Suppressor macrophage treated with lipopolysaccharide for 1 hour (primary cell): ENCODE data around the gene RBFOX2.
"Not testable (repeated sequence)": the region's sequence is repeated elsewhere in the genome, so short reads cannot be mapped to it uniquely, and the experiment has no call there.

Experiments
- DNase-seq, 3 donors: peaks; one replicate each; pipeline ENCODE4 v3.0.0-alpha.2; 2020 to 2022

Gene RBFOX2

DNA sequence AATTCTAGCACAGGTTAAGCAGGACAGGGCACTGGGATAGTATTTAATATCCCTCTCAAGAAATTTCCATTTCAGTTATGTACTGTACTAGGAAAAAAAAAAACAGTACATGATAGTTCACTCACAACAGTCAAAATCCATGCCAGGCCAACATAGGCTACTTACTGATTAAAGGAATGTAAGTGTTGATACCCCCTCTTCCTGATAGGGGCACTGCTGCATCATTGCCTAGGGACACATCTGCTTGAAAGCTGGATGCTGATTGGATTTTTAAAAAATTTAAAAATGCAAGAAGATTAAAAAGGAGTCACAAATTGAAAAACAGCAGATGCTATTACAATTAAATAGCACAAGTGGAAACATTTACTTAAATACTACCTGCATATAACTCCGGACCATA, 267.6 kb downstream of the RBFOX2 start:
- DNase-seq: no peak

DNA sequence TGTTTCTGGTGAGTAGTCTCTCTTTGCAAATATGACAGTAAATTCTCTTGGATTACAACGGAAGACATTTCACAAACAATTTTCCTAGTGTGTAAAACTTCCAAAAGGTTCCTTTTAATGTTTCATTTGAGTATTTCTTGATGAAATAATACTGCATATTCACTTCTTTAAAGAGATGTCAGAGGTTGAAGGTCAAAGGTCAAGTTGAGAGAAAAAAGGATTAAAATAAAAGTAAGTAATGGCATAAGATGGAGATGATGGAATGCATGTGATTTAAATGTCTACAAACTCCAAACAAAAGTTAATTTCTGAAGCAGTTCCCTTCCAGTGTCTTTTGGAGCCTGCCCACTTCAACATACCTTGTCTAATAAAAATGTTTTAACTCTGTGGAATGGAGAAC, 270.2 kb downstream of the RBFOX2 start:
- peak in 1 of 3 donors; percentile 13 for DNase-seq

DNA sequence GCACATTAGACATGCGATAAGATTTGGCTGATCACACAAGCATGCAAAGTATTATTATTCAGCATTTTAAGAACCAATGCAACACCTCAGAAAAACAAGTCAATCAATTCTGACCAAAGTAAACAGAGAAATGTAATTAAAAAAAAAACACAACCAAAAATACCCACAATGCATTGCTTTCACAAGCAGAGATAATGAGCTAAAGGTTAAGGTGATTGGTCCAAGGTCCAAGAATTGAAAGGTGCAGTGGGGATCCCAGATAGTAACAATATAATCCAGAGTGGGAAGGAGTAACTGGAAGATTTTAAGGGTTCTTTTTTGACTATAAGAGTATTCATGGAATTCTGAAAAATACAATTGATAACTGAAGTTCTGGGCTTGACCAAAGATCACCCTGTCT, 271.9 kb downstream of the RBFOX2 start:
- no peak for DNase-seq

DNA sequence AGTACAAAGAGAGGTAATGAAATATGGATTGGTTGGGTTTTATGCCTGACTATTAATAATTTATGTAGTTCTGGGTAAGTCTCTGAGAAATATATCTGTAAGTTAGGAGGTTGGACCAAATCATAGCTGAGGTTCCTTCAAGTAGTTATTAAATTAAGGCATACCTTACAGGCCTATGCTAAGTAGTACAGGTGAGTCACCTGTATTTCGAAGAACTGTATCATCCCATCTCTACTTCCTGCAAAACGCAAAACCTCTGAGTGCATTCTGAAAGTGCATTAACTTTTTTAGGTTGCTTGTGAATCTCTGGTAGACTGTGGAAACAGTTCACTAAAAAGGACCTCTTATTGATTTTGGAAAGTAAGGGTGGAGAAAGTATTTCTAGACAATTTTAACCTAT, 273.9 kb downstream of the RBFOX2 start:
- DNase-seq: no peak

DNA sequence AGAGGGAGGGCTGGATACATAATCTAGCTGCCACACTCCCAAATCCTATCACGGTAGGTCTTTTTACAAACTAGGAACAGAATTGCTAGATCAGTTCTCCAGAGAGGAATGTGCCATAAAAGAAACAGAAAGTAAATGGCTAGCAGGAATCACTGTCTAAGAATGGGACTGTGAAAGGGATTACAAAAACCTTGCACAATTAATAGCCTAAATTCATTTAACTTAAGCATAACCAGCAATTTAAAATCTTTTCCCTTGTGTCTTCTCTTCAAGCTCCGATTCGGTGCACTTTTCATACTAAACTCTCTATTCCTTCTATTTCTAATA, 275.8 kb downstream of the RBFOX2 start:
- no peak for DNase-seq

DNA sequence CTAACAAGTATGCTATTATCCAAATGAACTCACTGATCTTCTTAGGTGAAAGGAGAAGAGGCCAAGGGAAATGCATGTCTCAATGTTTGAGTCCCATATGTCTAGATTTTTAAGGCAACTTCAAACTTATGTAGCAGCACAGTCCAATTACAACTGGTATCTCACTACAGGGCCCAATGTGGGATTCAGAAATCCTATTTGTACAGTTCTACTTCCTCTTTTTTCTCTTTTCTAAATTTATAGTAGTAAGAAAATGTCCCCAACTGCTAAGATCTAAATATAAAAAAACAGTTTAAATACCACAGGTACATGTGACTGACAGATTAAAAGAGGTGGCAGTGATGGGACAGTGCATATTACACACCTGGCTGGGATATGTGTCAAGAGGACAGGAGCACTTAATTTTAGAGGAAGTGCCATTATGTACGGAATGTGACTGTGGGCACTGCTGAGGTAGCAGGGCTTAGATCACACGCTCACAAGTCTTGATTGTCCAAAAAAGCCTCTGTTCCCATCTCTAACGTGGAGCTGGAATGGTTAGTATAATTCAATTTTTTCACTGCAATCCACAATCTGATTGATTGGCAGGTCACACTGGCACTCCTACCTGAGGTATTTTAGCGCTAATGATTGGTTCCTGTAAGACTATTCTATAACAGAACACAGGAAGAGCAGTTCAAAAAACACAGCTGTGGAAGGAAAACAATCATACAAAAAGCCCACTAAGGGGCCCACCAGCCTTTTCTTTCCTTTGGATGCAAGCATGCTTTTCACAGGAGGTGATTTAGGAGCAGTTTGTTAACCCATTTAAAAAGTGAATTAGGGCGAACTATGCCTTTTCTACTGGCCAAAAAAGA, 276.4 kb downstream of the RBFOX2 start:
- peak in 2 of 3 donors; percentile 5 to 8 for DNase-seq

DNA sequence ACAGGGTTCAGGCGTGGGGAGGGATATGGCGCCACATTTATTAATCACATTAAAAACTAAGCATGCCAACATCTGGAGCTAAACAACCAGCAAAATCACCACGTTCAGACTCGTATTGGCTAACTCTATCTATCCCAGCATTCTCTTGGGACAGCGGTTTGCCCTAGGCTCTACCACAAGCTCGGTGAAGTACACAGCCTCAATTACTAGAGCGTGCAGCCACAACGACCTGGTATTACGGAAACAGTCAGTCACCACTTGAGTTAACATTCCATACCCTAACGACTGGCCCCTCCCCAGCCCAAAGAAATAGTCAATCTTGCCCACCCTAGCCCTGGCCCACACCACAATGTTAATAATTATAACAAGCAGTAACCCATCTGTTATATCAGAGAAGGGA, 278.8 kb downstream of the RBFOX2 start:
- DNase-seq: no peak

DNA sequence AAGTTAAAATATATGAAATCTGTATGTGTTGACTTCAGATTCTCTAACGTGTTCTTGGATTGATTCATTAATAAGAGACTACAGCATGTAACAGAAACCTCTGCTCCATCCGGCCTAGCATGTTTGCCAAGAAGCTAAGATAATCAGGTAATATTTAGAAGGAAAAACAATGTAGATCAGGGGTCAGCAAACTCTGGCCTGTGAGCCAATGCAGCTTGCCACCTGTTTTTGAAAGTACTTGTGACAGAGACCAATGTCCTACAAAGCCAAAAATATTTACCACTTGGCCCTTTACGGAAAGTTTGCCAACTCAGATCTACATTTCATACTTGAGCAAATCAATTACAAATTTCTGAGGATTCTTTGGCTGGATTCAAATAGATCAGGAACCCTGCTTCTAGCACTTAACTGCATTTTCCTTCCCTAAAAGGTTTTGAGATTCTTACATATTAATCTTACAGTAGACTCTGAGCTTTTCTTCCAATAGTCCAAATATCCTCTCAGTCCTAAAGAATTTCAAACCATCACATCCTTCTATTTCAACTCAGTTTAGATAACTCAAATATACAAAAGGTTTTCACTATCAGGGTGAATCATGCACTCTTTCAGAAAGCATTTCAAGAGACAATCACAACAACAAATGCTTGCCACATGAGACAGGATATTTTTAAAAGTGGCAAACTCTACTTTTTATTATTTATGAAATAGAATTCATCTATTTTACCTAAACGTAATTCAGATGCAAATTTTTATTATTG, 281.5 kb downstream of the RBFOX2 start:
- no peak for DNase-seq

DNA sequence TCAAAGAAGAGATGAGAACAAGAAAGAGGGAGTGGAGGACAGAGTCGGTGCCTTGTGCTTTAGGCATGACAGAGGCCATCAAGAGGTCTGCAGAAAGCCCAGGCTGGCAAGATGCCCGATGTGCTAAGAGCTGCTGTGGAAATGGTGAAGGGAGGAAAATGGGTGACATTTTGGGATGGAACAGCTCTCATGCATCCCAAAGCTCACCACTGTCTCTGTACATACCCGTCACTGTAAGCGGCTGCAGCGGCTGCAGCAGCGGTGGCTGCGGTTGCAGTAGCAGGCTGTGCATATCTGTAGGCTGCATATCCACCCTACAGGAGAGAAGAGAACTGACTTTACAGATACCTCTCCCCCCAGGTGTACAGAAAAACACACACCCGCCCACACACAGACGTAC, 282.4 kb downstream of the RBFOX2 start:
- no peak for DNase-seq

DNA sequence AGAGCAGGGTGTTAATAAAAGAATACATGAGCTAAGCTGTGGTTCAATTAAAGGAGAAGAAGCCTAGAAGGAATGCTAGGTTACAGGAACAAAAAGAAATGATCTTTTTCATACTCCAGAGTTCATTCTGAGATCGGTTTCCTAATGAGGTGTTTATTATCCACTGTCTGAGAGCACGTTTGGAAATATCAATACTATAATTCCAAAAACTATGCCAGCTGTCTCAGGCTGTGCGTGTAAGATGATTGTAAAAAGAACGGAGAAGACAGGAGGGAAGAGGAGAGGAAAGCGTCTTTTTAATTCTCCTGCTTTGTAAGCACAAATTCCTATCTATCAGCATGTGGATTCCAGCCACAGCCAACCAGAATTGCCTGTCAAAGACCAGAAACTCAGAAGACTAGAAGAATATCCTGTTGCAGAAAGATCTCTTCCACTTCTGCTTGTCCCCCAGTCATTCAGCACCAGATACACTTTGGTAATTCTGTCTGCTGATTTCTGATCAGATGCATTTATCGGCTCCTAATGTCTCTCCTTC, 285.2 kb downstream of the RBFOX2 start:
- no peak for DNase-seq

DNA sequence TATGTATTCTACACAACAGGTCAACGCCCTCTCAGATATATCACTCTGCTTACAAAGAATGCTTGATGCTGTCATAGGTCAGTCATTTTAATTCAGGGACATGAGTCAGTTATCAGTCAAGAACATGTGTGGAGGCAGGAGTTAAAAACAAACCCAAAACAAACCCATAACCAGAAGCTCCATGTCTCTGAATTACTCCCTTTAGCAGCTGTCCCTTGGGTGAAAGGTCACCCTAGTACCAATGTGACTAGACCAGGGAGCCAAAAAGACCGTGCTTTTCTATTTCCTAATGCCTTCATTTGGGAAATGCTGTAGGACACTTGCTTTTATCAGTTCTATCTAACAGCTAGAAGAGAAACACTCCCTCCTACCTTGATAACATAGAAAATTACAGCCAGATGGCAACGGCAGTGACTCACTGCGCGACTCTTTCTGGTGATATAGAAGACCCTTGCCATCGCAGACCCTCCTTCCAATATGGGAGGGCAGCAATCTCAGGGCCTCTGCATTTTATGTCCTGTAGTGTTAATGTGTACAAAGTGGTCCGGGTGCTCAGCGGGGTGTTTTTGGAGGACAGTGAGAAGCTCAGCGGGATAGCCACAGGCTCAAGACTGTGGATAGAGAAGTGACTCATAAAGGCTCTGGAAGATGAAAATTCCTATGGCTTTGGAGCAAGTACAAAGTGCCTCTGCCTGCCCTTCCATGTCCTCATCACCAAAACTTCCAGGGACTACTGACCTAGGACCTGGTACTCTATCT, 286.1 kb downstream of the RBFOX2 start:
- peak in 2 of 3 donors; percentile 7 to 23 for DNase-seq

DNA sequence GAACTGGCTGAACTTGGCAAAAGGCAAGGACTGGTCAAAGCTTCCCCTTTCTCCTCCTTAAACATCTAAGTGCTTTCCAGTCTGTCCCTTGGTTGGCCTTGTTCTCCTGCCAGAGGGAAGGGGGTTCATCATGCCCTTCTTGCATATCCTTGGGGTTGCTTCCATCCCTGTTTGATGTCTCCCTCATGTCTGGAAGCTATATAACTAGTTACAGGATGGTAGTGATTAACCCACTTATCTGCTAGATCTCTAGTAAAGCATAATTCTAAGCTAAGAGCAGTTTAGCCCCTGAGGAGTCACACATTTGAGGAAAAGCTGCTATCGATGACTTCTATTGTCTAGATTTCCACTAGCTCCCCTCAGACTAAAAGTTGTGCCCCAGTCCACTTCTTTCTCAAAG, 288.0 kb downstream of the RBFOX2 start:
- DNase-seq: no peak

DNA sequence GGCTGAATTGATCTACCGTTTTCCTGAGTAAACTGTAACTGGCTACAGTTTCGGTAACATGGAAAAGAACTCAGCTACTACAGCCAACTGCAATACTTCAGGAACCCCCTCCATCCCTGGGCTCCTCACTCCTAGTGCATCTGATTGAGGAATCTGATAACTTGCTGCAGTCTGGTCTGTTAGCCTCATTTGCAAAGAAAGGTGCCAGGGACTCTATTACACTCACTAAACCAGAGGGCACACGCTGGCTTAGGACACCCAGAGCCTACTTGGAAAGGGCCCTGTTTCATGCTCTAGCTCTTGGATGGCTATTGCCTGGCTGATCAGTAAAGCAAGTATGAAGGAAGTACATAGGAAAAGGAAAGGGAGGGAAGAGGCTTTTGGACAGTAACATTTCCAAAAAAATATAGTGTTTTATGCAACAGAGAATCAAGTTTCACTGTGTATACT, 288.7 kb downstream of the RBFOX2 start:
- DNase-seq: no peak

DNA sequence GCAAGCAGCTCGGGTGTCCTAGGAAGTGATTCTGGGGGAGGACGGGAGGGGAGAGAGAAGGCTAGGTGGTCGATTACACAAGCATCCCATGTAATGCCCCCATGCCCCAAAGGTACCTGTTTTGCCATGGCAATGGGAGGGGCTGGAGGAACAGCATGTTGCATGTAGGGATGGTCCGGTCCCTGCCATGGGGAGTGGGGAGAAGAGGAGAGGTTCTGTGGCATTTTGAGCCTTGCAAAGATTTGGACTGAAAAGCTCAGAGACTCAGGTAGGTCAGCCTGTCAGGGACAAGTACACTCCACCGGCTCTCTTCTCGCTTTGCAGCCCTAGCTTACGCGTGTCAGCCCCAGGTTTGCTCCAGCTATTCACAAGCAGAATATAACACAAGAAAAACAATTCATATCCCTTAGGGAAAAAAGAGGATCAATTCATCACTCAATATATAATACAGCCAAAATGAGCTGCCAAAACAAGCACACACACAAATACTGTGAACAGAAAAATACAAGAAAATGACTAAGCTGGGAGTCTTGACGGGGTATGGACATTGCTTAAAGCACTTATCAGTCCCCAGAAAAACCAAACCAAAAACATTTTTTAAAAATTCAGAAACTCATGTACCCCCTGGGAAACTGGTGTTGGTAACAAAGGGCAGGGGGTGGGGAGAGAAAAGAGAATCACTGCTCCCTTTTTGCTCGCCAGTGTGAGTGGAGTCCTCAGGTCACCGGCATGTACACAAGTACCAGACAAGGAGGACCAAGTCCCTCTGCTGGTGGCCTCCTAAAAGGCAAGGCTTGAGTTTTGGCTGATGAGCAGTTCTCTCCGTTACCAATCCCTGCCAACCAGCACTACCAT, 289.3 kb downstream of the RBFOX2 start:
- peak in 1 of 3 donors; percentile 14 for DNase-seq

DNA sequence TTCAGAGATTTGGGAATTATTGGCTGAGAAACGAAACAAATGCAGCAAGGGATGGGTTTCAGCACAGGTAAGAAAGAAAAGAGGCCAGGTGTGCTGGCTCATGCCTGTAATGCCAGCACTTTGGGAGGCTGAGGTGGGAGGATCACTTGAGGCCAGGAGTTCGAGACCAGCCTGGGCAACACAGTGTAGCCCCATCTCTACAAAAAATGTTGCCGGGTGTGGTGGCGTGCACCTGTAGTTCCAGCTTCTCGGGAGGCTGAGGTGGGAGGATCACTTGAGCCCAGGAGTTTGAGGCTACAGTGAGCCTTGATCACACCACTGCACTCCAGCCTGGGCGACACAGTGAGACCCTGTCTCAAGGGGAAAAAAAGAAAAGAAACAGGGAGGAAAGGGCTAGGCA, 290.7 kb downstream of the RBFOX2 start:
- not testable (repeated sequence) for DNase-seq

DNA sequence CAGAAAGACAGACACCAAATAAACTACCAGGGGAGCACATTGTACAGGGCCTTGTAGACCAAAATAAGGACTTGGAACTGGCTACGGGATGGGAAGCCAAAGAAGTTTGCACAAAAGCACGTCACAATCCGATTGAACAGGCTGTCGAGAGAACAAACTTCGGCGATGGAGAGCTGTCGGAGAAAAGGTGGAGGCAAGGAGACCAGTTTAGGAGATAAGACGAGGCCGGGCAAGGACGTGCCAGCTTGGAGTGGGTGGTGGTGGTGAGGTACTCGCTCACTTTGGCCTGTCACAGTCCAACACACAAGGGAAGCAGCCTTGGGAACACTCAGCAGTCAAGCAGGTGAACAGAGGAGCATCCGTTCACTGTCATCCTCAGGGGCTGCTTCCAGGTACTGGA, 291.9 kb downstream of the RBFOX2 start:
- DNase-seq: no peak

DNA sequence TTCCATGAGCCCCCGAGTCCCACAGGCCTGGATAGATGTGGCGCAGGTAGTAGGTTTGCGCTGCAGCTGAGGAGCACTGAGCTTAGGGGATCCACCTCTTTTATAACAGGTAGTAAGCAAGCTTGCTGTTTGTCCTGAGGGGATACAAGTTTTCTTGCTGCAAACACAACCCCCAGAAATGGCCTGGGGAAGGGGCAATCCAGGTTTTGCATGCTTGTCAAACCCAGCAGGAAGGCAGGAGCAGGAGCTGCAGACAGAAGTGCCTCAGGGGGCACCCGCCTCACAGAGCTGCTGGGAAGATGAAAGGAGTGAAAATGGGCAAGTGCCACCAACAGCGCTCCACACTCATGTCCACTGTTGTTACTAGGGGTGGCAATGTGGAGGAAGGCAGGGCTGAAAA, 292.5 kb downstream of the RBFOX2 start:
- no peak for DNase-seq

DNA sequence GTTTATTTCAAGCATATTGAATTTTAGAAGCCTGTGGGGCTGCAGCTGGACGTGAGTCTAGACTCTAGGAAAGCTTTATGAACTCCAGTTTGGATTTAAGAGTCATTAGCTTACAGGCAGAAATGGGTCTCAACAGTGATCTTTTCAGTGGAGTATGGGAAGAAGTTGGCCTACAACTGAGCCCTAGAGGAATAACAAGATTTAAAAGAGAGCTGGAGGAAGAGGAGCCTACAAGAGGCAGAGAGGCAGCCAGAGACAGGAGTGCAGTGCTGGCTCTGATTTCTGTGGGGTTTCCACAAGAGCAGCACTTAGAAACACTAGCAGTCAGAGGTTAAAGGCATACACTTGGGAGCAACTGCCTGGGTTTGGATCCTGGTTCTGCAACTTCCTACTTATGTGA, 293.1 kb downstream of the RBFOX2 start:
- no peak for DNase-seq

DNA sequence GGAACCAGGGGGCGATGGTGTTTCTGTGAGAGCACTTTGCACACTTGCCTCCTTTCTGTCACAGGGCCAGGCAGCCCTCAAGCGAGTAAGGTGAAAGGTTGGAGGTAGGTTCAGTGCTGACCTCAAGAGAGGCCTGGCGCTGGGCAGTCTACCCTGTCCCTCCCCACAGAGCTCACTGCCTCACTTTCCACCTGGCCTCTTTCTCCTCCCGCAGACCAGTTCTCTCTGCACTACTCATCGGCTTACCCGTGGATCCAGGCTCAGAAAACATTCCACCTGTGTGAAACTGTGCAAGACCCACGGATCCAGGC, 294.2 kb downstream of the RBFOX2 start:
- DNase-seq: no peak

DNA sequence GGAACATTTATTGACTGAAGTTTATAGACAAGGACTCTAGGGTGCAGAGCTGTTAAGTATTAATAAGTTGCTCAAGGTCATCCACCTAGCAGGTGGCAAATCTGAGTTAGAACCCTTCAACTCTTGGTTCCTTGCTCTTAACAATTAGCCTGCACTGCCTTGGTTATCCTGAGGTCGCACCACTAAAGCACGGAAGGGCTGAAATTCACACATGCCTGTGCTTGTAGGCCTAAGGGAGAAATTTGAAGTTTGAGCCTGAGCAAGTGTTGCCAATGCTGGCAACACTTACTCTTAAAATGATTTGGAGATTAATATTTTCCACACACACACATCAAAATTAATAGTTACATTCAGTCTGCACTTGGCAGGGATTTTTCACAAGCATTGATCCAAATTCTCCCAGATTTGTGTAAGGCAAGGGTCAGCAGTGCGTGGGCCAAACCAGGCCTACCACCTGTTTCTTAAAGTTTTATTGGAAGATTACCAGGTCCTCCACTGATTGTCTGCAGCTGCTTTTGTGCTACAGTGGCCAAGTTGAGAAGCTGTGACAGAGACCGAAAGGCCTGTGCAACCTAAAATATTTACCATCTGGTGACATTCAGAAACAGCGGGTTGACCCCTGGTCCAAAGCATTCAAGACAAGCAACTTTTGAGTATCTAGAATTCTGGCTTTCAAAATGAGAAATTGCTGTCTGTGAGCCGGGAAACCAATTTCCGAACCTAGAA, 294.7 kb downstream of the RBFOX2 start:
- no peak for DNase-seq

DNA sequence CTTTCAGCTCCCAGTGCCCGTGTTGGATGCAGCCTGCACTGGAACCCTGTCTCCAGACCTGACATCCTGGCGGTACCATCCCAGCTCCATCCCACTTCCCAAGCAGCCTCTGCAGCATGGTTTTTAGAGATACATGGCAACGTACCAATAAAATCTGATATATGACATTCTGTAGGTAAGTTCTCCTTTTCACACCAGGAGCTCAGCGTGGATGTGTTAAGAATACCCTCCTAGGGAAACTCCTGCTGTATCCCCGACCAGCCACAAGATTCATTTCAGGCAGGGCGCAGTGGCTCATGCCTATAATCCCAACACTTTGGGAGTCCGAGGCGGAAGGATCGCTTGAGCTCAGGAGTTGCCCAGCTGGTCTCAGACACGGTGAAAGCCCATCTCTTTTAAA, 295.6 kb downstream of the RBFOX2 start:
- DNase-seq: no peak

DNA sequence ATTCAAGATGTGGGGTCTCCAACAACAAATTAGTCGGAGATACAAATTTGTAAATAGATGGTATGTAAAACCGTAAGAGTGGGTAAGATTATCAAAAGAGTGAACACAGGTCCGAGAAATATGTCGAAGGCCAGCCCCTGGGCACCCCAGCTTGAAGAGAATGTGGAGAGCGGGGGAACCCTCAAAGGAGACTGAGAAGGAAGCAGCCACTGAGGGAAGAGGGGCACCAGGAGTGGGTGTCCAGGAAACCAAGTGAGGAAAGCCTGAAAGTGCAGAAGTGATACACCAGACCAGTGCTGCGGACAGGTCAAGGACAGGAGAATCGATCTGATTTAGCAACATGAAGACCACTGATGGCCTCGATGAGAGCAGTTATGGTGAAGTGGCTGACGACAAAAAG, 296.5 kb downstream of the RBFOX2 start:
- DNase-seq: no peak
